Aorta (tissue), 5 donors: ENCODE measurements around the gene GPN2. TPM values are rescaled to one million over a fixed set of nuclear protein-coding genes. Genes with fewer than 3 reads are reported as not detected.

Experiments
- ATAC-seq: fragments of 200-7000 bp; cut with Tn5 transposase; one replicate; pipeline ENCODE4 v1.9.1; 2022; ENCODE audit warnings: moderate library complexity; ENCODE audit not compliant: low FRiP score
- DNase-seq, 2 donors: peaks; one replicate each; pipeline ENCODE4 v3.0.0-alpha.2; 2020
- H3K27ac ChIP-seq, 2 donors: one replicate each; pipeline ENCODE4 v1.5.1; 2013; ENCODE audit warnings: low read length in 2 of 2, mild to moderate bottlenecking in 2 of 2, moderate library complexity in 2 of 2, control low read depth in 1 of 2, inconsistent platforms in 1 of 2, low read depth in 1 of 2
- H3K27me3 ChIP-seq, 2 donors: one replicate each; pipeline ENCODE4 v1.6.1; 2013; ENCODE audit warnings: control low read depth in 1 of 2, low read length in 1 of 2, mild to moderate bottlenecking in 1 of 2, moderate library complexity in 1 of 2; ENCODE audit not compliant: insufficient read depth in 2 of 2, control insufficient read depth in 1 of 2
- H3K36me3 ChIP-seq, 2 donors: one replicate each; pipeline ENCODE4 v1.6.1; 2013; ENCODE audit warnings: control low read depth in 1 of 2, low read length in 1 of 2, mild to moderate bottlenecking in 1 of 2; ENCODE audit not compliant: insufficient read depth in 2 of 2, control insufficient read depth in 1 of 2
- H3K4me1 ChIP-seq, 2 donors: one replicate each; pipeline ENCODE4 v1.6.1; 2013; ENCODE audit warnings: low read length in 2 of 2, control low read depth in 1 of 2, mild to moderate bottlenecking in 1 of 2, moderate library complexity in 1 of 2; ENCODE audit not compliant: insufficient read depth in 2 of 2, control insufficient read depth in 1 of 2
- H3K4me3 ChIP-seq, 2 donors: one replicate each; pipeline ENCODE4 v1.5.1; 2013; ENCODE audit warnings: low read length in 2 of 2, control low read depth in 1 of 2, mild to moderate bottlenecking in 1 of 2
- H3K9me3 ChIP-seq: one replicate; pipeline ENCODE4 v1.6.1; 2013; ENCODE audit warnings: mild to moderate bottlenecking, low read length; ENCODE audit not compliant: control insufficient read depth
- WGBS, 2 donors: extraction: QIAGEN DNeasy Blood & Tissue Kit; methylation state at CpG; one replicate each; pipeline ENCODE4 v1.1.7; 2013; 5-methylcytosine and 5-hydroxymethylcytosine counted together
- intact Hi-C, 2 donors: fragments of 100-400 bp; cut with DNase I; formaldehyde crosslinking; loops; one replicate each; pipeline versions ENCODE4 v1.14.2 to v1.15.0; 2022
- polyA plus RNA-seq, 2 donors: library from polyadenylated mRNA; stranded (reverse); fragments of 200-250 nt; gene quantifications; one replicate each; pipeline ENCODE4 v1.2.3, GENCODE V29; 2013
- total RNA-seq, 2 donors: library from RNA; stranded (reverse); fragmentation: NEBNext Ultra II Directional; extraction: Animal tissue kit (Norgen Biotek cat#: 25700); gene quantifications; one replicate each; pipeline ENCODE4 v1.2.1, GENCODE V29; 2021
- donor health status: healthy with polysubstance abuse.
- donor health status: Bipolar disorder and iron deficiency.
- donor health status: DM: no; HTN: no; CAD: no.
- donor health status: DM: no; HTN: no; CAD: no.
- donor health status: DM: yes; HTN: yes; CAD: no.

The GPN2 gene
- total and polyA plus RNA-seq, 4 donors, result 12.1 to 20.7 (median 18.7) TPM

GRCh38 chr1:26856604-26857469 is 33.2 kb downstream of the GPN2 start:
- no peaks in the 10 kb centered on the region for H3K27me3 ChIP-seq
- DNase-seq, result no peak
- no peak overlapping the region for H3K27ac ChIP-seq
- no peak overlapping the region for H3K4me3 ChIP-seq
- H3K36me3 ChIP-seq, result no peaks in the 10 kb centered on the region
- H3K4me1 ChIP-seq, result no peaks in the 10 kb centered on the region
- no peaks in the 10 kb centered on the region for H3K9me3 ChIP-seq
- intact Hi-C loops, result no loop called here
- WGBS, 2 donors, result 75 to 80% methylated on average over 21 of the region's 21 CpGs
- no peak for ATAC-seq

GRCh38 chr1:26856181-26856580 is 33.9 kb downstream of the GPN2 start:
- no peak overlapping the region for H3K27ac ChIP-seq
- no peak for ATAC-seq
- no peak for DNase-seq
- no peak overlapping the region for H3K4me3 ChIP-seq
- no peaks in the 10 kb centered on the region for H3K4me1 ChIP-seq
- peaks cover 0 to 2% of the 10 kb centered on the region in 2 donors for H3K36me3 ChIP-seq
- 88 to 90% methylated on average over 11 of the region's 11 CpGs for WGBS, 2 donors
- H3K27me3 ChIP-seq, result no peaks in the 10 kb centered on the region
- H3K9me3 ChIP-seq, result no peaks in the 10 kb centered on the region
- intact Hi-C loops, result no loop called here

- ATAC-seq (no peak), DNase-seq (no peak)
- no peak overlapping the region for H3K4me3 ChIP-seq
- no peaks in the 10 kb centered on the region for H3K9me3 ChIP-seq
- H3K27ac ChIP-seq, result no peak overlapping the region
- H3K4me1 ChIP-seq, result no peaks in the 10 kb centered on the region
- intact Hi-C loops, result no loop called here
- H3K36me3 ChIP-seq, result peaks cover 0 to 6% of the 10 kb centered on the region in 2 donors
- WGBS, 2 donors, result 89 to 98% methylated on average over 4 of the region's 4 CpGs
- H3K27me3 ChIP-seq, result no peaks in the 10 kb centered on the region
Observed at GRCh38 chr1:26855636-26856035, 34.4 kb downstream of the GPN2 start.

- H3K4me3 ChIP-seq, result no peak overlapping the region
- H3K4me1 ChIP-seq, result no peaks in the 10 kb centered on the region
- H3K27me3 ChIP-seq, result no peaks in the 10 kb centered on the region
- no peak for DNase-seq
- H3K36me3 ChIP-seq, result peaks cover 0 to 7% of the 10 kb centered on the region in 2 donors
- no peak overlapping the region for H3K27ac ChIP-seq
- H3K9me3 ChIP-seq, result no peaks in the 10 kb centered on the region
- WGBS, 2 donors, result 77 to 81% methylated on average over 3 to 5 of the region's 5 CpGs
- no peak for ATAC-seq
- intact Hi-C loops, result no loop called here
Observed at GRCh38 chr1:26854906-26855305, 35.2 kb downstream of the GPN2 start.

GRCh38 chr1:26853600-26853999 is 36.5 kb downstream of the GPN2 start:
- WGBS, 2 donors, result 94 to 96% methylated on average over 10 of the region's 10 CpGs
- Histone ChIP-seq H3K36me3 (peaks cover 0 to 7% of the 10 kb centered on the region in 2 donors), H3K27ac (no peak overlapping the region), H3K4me1 (no peaks in the 10 kb centered on the region), H3K4me3 (no peak overlapping the region), H3K9me3 (no peaks in the 10 kb centered on the region), H3K27me3 (no peaks in the 10 kb centered on the region)
- no peak for ATAC-seq
- DNase-seq, result no peak
- intact Hi-C loops, result loop anchor here (1.0 kb wide), 2 partner anchors 23 to 25 kb away; no protein-coding TSS in a partner anchor

- DNase-seq (peak; percentile 93 to 96), ATAC-seq (peak; percentile 81)
- Histone ChIP-seq H3K36me3 (peaks cover 0 to 7% of the 10 kb centered on the region in 2 donors), H3K27ac (no peak overlapping the region), H3K27me3 (no peaks in the 10 kb centered on the region), H3K9me3 (no peaks in the 10 kb centered on the region), H3K4me3 (no peak overlapping the region), H3K4me1 (no peaks in the 10 kb centered on the region)
- intact Hi-C loops, result loop anchor here (1.0 kb wide), 2 partner anchors 23 to 25 kb away; no protein-coding TSS in a partner anchor
- WGBS, 2 donors, result 6% methylated on average over 3 of the region's 3 CpGs
Observed at GRCh38 chr1:26853156-26853555, 36.9 kb downstream of the GPN2 start.

- 61 to 64% methylated on average over 9 of the region's 9 CpGs for WGBS, 2 donors
- H3K9me3 ChIP-seq, result no peaks in the 10 kb centered on the region
- no peaks in the 10 kb centered on the region for H3K27me3 ChIP-seq
- no peaks in the 10 kb centered on the region for H3K4me1 ChIP-seq
- intact Hi-C loops, result loop anchor here (1.0 kb wide), 2 partner anchors 24 to 26 kb away; no protein-coding TSS in a partner anchor
- peaks cover 0 to 7% of the 10 kb centered on the region in 2 donors for H3K36me3 ChIP-seq
- DNase-seq (no peak), ATAC-seq (no peak)
- no peak overlapping the region for H3K27ac ChIP-seq
- no peak overlapping the region for H3K4me3 ChIP-seq
Observed at GRCh38 chr1:26852701-26853100, 37.4 kb downstream of the GPN2 start.

GRCh38 chr1:26851106-26851684 is 38.9 kb downstream of the GPN2 start:
- ATAC-seq (no peak), DNase-seq (no peak)
- Histone ChIP-seq H3K4me1 (no peaks in the 10 kb centered on the region), H3K27me3 (no peaks in the 10 kb centered on the region), H3K9me3 (no peaks in the 10 kb centered on the region), H3K4me3 (no peak overlapping the region), H3K27ac (no peak overlapping the region), H3K36me3 (peaks cover 0 to 7% of the 10 kb centered on the region in 2 donors)
- 70 to 75% methylated on average over 12 of the region's 12 CpGs for WGBS, 2 donors
- intact Hi-C loops, result no loop called here
